HuH-7.5 (cell line): ENCODE results near the gene COPS7B.
"Not testable (repeated sequence)": the region's sequence is repeated elsewhere in the genome, so short reads cannot be mapped to it uniquely, and the experiment has no call there.

Source experiments
- DNase-seq: peaks from one replicate; pipeline ENCODE4 v3.0.0; 2011; ENCODE audit warnings: low spot score

The COPS7B gene

GRCh38 chr2:231786177-231786916 is at the start of gene COPS7B:
COPS7B (plus strand) TSS chr2:231786445; CDS start chr2:231788571, 2,126 bp downstream.
- peak; percentile 69 for DNase-seq

GRCh38 chr2:231737761-231738160 is 48.5 kb upstream of the COPS7B start:
- no peak for DNase-seq

- no peak for DNase-seq
Observed at GRCh38 chr2:231743376-231744116, 42.7 kb upstream of the COPS7B start.

- no peak for DNase-seq
Observed at GRCh38 chr2:231745303-231746038, 40.8 kb upstream of the COPS7B start.

- DNase-seq, result not testable (repeated sequence)
Observed at GRCh38 chr2:231748153-231748896, 37.9 kb upstream of the COPS7B start.

GRCh38 chr2:231749016-231749415 is 37.2 kb upstream of the COPS7B start:
- not testable (repeated sequence) for DNase-seq

GRCh38 chr2:231751042-231751815 is 35.0 kb upstream of the COPS7B start:
- no peak for DNase-seq

GRCh38 chr2:231752061-231752460 is 34.2 kb upstream of the COPS7B start:
- DNase-seq, result no peak

GRCh38 chr2:231761735-231762134 is 24.5 kb upstream of the COPS7B start:
- no peak for DNase-seq

GRCh38 chr2:231764124-231764523 is 22.1 kb upstream of the COPS7B start:
- DNase-seq, result no peak

GRCh38 chr2:231764760-231765159 is 21.5 kb upstream of the COPS7B start:
- no peak for DNase-seq

GRCh38 chr2:231765496-231765929 is 20.7 kb upstream of the COPS7B start:
- no peak for DNase-seq

- DNase-seq, result no peak
Observed at GRCh38 chr2:231769170-231770136, 16.8 kb upstream of the COPS7B start.

GRCh38 chr2:231780123-231780908 is 5.9 kb upstream of the COPS7B start:
- DNase-seq, result peak; percentile 67

GRCh38 chr2:231780909-231781797 is 5.1 kb upstream of the COPS7B start, which contains the start of gene PDE6D:
PDE6D (minus strand) TSS chr2:231781282; CDS start chr2:231781114, 168 bp downstream.
- peak; percentile 98 for DNase-seq

- no peak for DNase-seq
Observed at GRCh38 chr2:231781798-231782726, 4.2 kb upstream of the COPS7B start.

GRCh38 chr2:231785413-231785812 is 832 bp upstream of the COPS7B start:
- no peak for DNase-seq
